C4-2B (cell line): ENCODE measurements around the gene L3MBTL4.

Source experiments
- H3K27ac ChIP-seq: fragments of 450-650 bp; 2 replicates; pipeline ENCODE4 v1.5.1; 2017
- ZFX ChIP-seq: fragments of 450-650 bp; IDR thresholded peaks from 2 replicates; pipeline ENCODE4 v1.6.1; 2017
- TF ChIP-seq, protein P1 (sequence below): fragments of 450-650 bp; conservative IDR thresholded peaks from 2 replicates; pipeline ENCODE4 v1.5.1; 2017; ENCODE audit warnings: mild to moderate bottlenecking

Gene L3MBTL4

DNA sequence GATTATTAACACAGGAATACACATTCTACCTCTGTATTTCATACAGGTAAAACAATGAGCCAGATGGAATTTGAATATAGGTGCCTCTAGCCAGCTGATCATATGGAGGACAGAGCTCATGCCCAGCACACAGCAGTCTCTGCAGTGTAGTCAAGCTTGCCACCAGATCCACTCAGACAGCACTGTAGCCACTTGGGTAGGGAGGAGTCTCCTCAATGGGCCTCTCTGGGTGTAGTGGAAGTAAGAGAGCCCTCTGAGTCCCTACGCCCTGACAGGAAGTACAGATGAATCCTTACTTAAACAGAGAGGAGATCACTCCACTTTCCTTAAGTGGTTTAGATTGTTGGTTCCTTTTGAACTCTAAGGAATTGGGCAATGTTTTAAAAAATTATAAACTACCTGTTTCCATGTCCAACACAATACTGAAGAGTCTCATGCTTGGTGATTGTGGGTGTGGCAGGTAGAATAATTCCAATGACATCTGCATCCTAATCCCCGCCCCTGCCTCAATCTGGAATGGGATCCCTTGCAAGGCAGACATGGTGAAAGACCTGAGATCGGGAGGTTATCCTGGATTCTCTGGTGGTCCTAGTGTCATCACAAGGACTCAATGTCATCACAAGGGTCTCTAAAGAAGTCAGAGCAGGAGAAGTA, 496.4 kb downstream of the L3MBTL4 start:
- no peak overlapping the region for H3K27ac ChIP-seq
- no peak for TF ChIP-seq ZFX
- TF ChIP-seq, protein P1, sequence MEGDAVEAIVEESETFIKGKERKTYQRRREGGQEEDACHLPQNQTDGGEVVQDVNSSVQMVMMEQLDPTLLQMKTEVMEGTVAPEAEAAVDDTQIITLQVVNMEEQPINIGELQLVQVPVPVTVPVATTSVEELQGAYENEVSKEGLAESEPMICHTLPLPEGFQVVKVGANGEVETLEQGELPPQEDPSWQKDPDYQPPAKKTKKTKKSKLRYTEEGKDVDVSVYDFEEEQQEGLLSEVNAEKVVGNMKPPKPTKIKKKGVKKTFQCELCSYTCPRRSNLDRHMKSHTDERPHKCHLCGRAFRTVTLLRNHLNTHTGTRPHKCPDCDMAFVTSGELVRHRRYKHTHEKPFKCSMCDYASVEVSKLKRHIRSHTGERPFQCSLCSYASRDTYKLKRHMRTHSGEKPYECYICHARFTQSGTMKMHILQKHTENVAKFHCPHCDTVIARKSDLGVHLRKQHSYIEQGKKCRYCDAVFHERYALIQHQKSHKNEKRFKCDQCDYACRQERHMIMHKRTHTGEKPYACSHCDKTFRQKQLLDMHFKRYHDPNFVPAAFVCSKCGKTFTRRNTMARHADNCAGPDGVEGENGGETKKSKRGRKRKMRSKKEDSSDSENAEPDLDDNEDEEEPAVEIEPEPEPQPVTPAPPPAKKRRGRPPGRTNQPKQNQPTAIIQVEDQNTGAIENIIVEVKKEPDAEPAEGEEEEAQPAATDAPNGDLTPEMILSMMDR, result no peak

DNA sequence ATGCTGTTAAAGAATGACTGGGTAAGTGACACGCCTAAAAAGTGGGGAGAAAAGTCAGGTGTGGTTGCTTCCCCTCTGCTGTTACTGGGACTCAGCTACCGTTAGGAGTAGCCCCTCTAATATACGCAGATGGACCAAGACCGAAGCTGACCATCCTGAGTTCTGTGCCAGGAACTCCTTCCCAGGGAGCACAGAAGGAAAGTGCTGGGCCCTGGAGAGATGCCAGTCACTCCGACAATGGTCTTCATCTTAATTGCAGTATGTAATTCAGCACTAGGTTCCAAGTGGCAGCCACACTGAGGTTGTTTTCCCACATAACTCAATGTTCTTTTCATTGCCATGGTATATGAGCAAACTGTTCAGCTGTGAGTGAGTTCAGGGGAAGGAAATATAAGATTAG, 499.8 kb downstream of the L3MBTL4 start:
- H3K27ac ChIP-seq, result no peak overlapping the region
- no peak for TF ChIP-seq ZFX
- TF ChIP-seq, protein P1, result no peak

DNA sequence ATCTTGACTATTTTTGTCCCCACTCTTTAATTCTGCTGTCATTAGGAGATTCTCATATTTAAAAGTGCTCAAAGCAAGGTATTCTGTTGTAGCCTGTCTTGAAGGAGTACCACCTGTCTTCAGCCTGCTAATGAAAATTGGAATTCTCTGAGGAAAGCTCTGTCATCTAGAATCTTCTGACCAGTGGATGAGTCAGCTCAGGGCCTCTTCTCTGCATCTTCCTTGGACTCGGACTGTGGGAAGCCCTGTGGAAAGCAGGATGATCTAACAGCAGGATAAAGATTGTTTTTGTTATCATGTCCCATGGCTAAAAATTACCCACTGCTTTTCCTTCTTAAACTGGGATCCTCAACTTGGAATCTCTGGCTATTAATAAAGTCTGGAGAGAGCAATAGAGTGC, 500.7 kb downstream of the L3MBTL4 start:
- TF ChIP-seq, protein P1, result no peak
- TF ChIP-seq ZFX, result no peak
- no peak overlapping the region for H3K27ac ChIP-seq

DNA sequence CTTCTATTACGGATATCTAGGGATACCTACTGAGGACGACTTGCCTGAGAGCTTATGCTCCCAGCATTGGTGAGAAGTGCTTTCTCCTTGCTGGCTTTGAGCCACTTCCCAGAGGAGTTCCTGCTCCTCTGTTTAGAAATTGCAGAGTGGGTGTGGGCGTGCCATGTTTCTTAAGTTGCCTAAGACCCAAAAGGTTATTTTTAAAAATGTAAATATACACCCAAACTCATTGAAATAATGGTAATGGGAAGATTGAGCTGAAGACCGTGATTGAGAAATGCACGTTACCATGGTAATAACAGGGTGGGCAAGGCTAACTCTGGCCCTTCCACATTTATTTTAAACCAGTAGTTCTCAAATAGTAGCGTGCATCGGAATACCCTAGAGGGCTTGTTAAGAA, 502.1 kb downstream of the L3MBTL4 start:
- H3K27ac ChIP-seq, result no peak overlapping the region
- no peak for TF ChIP-seq ZFX
- TF ChIP-seq, protein P1, result no peak

DNA sequence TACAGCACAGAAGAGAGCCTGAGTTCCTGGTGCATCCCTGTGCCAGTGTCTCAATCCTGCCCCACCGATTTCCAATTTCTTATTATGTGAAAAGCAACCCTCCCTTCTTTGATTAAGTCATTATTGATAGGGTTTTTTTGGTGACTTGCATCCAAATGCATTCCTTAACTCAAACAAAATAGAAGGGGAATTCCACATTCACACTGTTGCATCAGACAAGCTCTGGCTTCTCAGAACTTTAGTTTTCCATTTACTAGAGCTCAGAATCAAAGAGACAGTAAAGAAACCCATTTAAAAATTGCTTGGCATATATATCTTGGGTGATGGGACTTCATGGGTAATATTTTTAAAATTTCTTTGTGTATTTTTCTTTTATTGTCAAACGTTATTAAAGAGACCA, 505.6 kb downstream of the L3MBTL4 start:
- TF ChIP-seq, protein P1, result no peak
- no peak for TF ChIP-seq ZFX
- no peak overlapping the region for H3K27ac ChIP-seq
